ENCODE data around the gene BRD4.

The BRD4 gene

GRCh38 chr19:15247107-15248014 lies 85.0 kb downstream of the BRD4 start:
- H3K4me3 ChIP-seq: no peak overlapping the region
- no peaks in the 10 kb centered on the region for H3K27me3 ChIP-seq (ENCODE audit: low read depth)
- DNase-seq (ENCODE audit: low spot score in 2 of 2): no peak
- H3K4me1 ChIP-seq: no peaks in the 10 kb centered on the region
- no peaks in the 10 kb centered on the region for H3K9me3 ChIP-seq
- H3K36me3 ChIP-seq (replicated peaks): peaks cover 88% of the 10 kb centered on the region
- in situ Hi-C loops (cut with MboI; ENCODE audit: low sequenced_read_pairs): no loop called here

GRCh38 chr19:15246198-15246481 lies 86.2 kb downstream of the BRD4 start:
- Histone ChIP-seq H3K9me3 (no peaks in the 10 kb centered on the region), H3K36me3 (replicated peaks) (peaks cover 86% of the 10 kb centered on the region), H3K27me3 (ENCODE audit: low read depth) (no peaks in the 10 kb centered on the region), H3K4me1 (no peaks in the 10 kb centered on the region), H3K4me3 (no peak overlapping the region)
- in situ Hi-C loops (cut with MboI; ENCODE audit: low sequenced_read_pairs): no loop called here
- DNase-seq (ENCODE audit: low spot score in 2 of 2): no peak

GRCh38 chr19:15245370-15246197 lies 86.8 kb downstream of the BRD4 start:
- H3K27me3 ChIP-seq (ENCODE audit: low read depth): no peaks in the 10 kb centered on the region
- peaks cover 86% of the 10 kb centered on the region for H3K36me3 ChIP-seq (replicated peaks)
- H3K4me3 ChIP-seq: no peak overlapping the region
- H3K4me1 ChIP-seq: no peaks in the 10 kb centered on the region
- H3K9me3 ChIP-seq: no peaks in the 10 kb centered on the region
- in situ Hi-C loops (cut with MboI; ENCODE audit: low sequenced_read_pairs): no loop called here
- no peak for DNase-seq (ENCODE audit: low spot score in 2 of 2)

GRCh38 chr19:15244808-15245207 lies 87.5 kb downstream of the BRD4 start:
- H3K27me3 ChIP-seq (ENCODE audit: low read depth): no peaks in the 10 kb centered on the region
- H3K4me3 ChIP-seq: no peak overlapping the region
- H3K4me1 ChIP-seq: no peaks in the 10 kb centered on the region
- no peaks in the 10 kb centered on the region for H3K9me3 ChIP-seq
- peaks cover 86% of the 10 kb centered on the region for H3K36me3 ChIP-seq (replicated peaks)
- DNase-seq (ENCODE audit: low spot score in 2 of 2): no peak
- in situ Hi-C loops (cut with MboI; ENCODE audit: low sequenced_read_pairs): no loop called here

GRCh38 chr19:15244106-15244803 lies 88.1 kb downstream of the BRD4 start:
- DNase-seq (ENCODE audit: low spot score in 2 of 2): no peak
- H3K27me3 ChIP-seq (ENCODE audit: low read depth): no peaks in the 10 kb centered on the region
- H3K36me3 ChIP-seq (replicated peaks): peaks cover 86% of the 10 kb centered on the region
- no peaks in the 10 kb centered on the region for H3K9me3 ChIP-seq
- in situ Hi-C loops (cut with MboI; ENCODE audit: low sequenced_read_pairs): no loop called here
- no peak overlapping the region for H3K4me3 ChIP-seq
- no peaks in the 10 kb centered on the region for H3K4me1 ChIP-seq

- H3K4me1 ChIP-seq: no peaks in the 10 kb centered on the region
- no peaks in the 10 kb centered on the region for H3K27me3 ChIP-seq (ENCODE audit: low read depth)
- H3K36me3 ChIP-seq (replicated peaks): peaks cover 85% of the 10 kb centered on the region
- H3K9me3 ChIP-seq: no peaks in the 10 kb centered on the region
- no peak overlapping the region for H3K4me3 ChIP-seq
- DNase-seq (ENCODE audit: low spot score in 2 of 2): no peak
- in situ Hi-C loops (cut with MboI; ENCODE audit: low sequenced_read_pairs): no loop called here
Measured at GRCh38 chr19:15243236-15243957, 88.9 kb downstream of the BRD4 start.

GRCh38 chr19:15241259-15241910 lies 91.0 kb downstream of the BRD4 start:
- Histone ChIP-seq H3K36me3 (replicated peaks) (peaks cover 76% of the 10 kb centered on the region), H3K4me3 (no peak overlapping the region), H3K9me3 (no peaks in the 10 kb centered on the region), H3K27me3 (ENCODE audit: low read depth) (no peaks in the 10 kb centered on the region), H3K4me1 (no peaks in the 10 kb centered on the region)
- in situ Hi-C loops (cut with MboI; ENCODE audit: low sequenced_read_pairs): no loop called here
- no peak for DNase-seq (ENCODE audit: low spot score in 2 of 2)

GRCh38 chr19:15240515-15240914 lies 91.8 kb downstream of the BRD4 start:
- Histone ChIP-seq H3K4me3 (no peak overlapping the region), H3K27me3 (ENCODE audit: low read depth) (no peaks in the 10 kb centered on the region), H3K9me3 (no peaks in the 10 kb centered on the region), H3K36me3 (replicated peaks) (peaks cover 76% of the 10 kb centered on the region), H3K4me1 (no peaks in the 10 kb centered on the region)
- DNase-seq (ENCODE audit: low spot score in 2 of 2): no peak
- in situ Hi-C loops (cut with MboI; ENCODE audit: low sequenced_read_pairs): no loop called here

- in situ Hi-C loops (cut with MboI; ENCODE audit: low sequenced_read_pairs): no loop called here
Measured at GRCh38 chr19:15239337-15239949, 92.9 kb downstream of the BRD4 start.

GRCh38 chr19:15238639-15239155 lies 93.6 kb downstream of the BRD4 start:
- no peak for DNase-seq (ENCODE audit: low spot score in 2 of 2)
- H3K36me3 ChIP-seq (replicated peaks): peaks cover 63% of the 10 kb centered on the region

More at GRCh38 chr19:15239337-15239949, 92.9 kb downstream of the BRD4 start:
- Histone ChIP-seq H3K4me1 (no peaks in the 10 kb centered on the region), H3K27me3 (ENCODE audit: low read depth) (no peaks in the 10 kb centered on the region), H3K36me3 (replicated peaks) (peaks cover 67% of the 10 kb centered on the region), H3K9me3 (no peaks in the 10 kb centered on the region), H3K4me3 (no peak overlapping the region)
- DNase-seq (ENCODE audit: low spot score in 2 of 2): no peak

GRCh38 chr19:15237759-15238638 lies 94.3 kb downstream of the BRD4 start:
- no peak for DNase-seq (ENCODE audit: low spot score in 2 of 2)
- no peaks in the 10 kb centered on the region for H3K9me3 ChIP-seq
- in situ Hi-C loops (cut with MboI; ENCODE audit: low sequenced_read_pairs): no loop called here
- no peaks in the 10 kb centered on the region for H3K4me1 ChIP-seq
- H3K4me3 ChIP-seq: no peak overlapping the region
- no peaks in the 10 kb centered on the region for H3K27me3 ChIP-seq (ENCODE audit: low read depth)
- peaks cover 58% of the 10 kb centered on the region for H3K36me3 ChIP-seq (replicated peaks)

More at GRCh38 chr19:15238639-15239155, 93.6 kb downstream of the BRD4 start:
- H3K4me3 ChIP-seq: no peak overlapping the region
- in situ Hi-C loops (cut with MboI; ENCODE audit: low sequenced_read_pairs): no loop called here
- H3K4me1 ChIP-seq: no peaks in the 10 kb centered on the region
- H3K27me3 ChIP-seq (ENCODE audit: low read depth): no peaks in the 10 kb centered on the region
- no peaks in the 10 kb centered on the region for H3K9me3 ChIP-seq

- peaks cover 51% of the 10 kb centered on the region for H3K36me3 ChIP-seq (replicated peaks)
- H3K9me3 ChIP-seq: no peaks in the 10 kb centered on the region
- in situ Hi-C loops (cut with MboI; ENCODE audit: low sequenced_read_pairs): no loop called here
- no peak overlapping the region for H3K4me3 ChIP-seq
- no peaks in the 10 kb centered on the region for H3K4me1 ChIP-seq
- no peak for DNase-seq (ENCODE audit: low spot score in 2 of 2)
- no peaks in the 10 kb centered on the region for H3K27me3 ChIP-seq (ENCODE audit: low read depth)
Measured at GRCh38 chr19:15236886-15237285, 95.5 kb downstream of the BRD4 start.

All from HAP-1 (cell line).